HCT116 (cell line): ENCODE results near the gene DHX57. TPM values are rescaled to one million over a fixed set of nuclear protein-coding genes. Genes with fewer than 3 reads are reported as not detected.

Experiments used
- ATAC-seq: fragments of 200-7000 bp; cut with Tn5 transposase; 2 replicates; pipeline ENCODE4 v1.9.1; 2020; ENCODE audit warnings: mild to moderate bottlenecking, moderate library complexity
- BruUV-seq: library from RNA; stranded (reverse); fragments of 400-500 nt; replicated peaks from 2 replicates; lab custom pipeline; 2021; lab: Mats Ljungman, UMichigan
- CTCF ChIA-PET: fragments of 300-600 bp; sonication (Branson Sonifier 250); formaldehyde crosslinking; loops from one replicate; lab custom pipeline; 2021; ENCODE audit warnings: antibody characterized with exemption; lab: Charles Lee
- POLR2A ChIA-PET: fragments of 300-600, 350-600 bp; sonication (Branson Sonifier 250); formaldehyde crosslinking; loops from one replicate; lab custom pipeline; 2021; ENCODE audit warnings: antibody characterized with exemption; lab: Charles Lee
- RAD21 ChIA-PET, 2 experiments: fragments of 300-600 bp; sonication (Branson Sonifier 250); formaldehyde crosslinking; loops; one replicate each; lab custom pipeline; 2023; ENCODE audit warnings: low total read pairs in 2 of 2; ENCODE audit not compliant: uncharacterized antibody in 2 of 2, unreplicated experiment in 2 of 2, low non-redundant PET in 1 of 2; lab: Charles Lee
- DNase-seq: peaks from one replicate; pipeline ENCODE4 v3.0.0-alpha.2; 2010; ENCODE audit warnings: low read depth, low spot score
- H2AFZ ChIP-seq: fragments of 200-600 bp; shearing (Covaris generic), sonication (generic); 2 replicates; pipeline ENCODE4 v1.6.1; 2017; ENCODE audit warnings: low read depth, mixed run types, mixed read lengths, antibody characterized with exemption, low read length; ENCODE audit not compliant: poor library complexity, severe bottlenecking
- H3K27ac ChIP-seq: 2 replicates; pipeline ENCODE4 v1.5.1; 2012; ENCODE audit warnings: low read depth, low read length
- H3K27me3 ChIP-seq: fragments of 200-600 bp; sonication (generic); 2 replicates; pipeline ENCODE4 v1.6.1; 2016; ENCODE audit warnings: mixed run types, low read length, mixed read lengths; ENCODE audit not compliant: insufficient read depth
- H3K36me3 ChIP-seq, 2 experiments: fragments of 200-500 bp in 1 of 2; fragments of 200-600 bp in 1 of 2; sonication (Bioruptor generic) in 1 of 2; sonication (generic) in 1 of 2; 2 replicates each; pipeline versions ENCODE4 v1.5.1 to v1.6.1; 2014 to 2016; ENCODE audit warnings: low read length in 2 of 2, inconsistent platforms in 1 of 2, mixed read lengths in 1 of 2, mixed run types in 1 of 2; ENCODE audit not compliant: insufficient read depth in 2 of 2, control insufficient read depth in 1 of 2
- H3K4me1 ChIP-seq, 2 experiments: fragments of 200-600 bp in 1 of 2; sonication (generic) in 1 of 2; 2 replicates each; pipeline versions ENCODE4 v1.5.1 to v1.6.1; 2012 to 2017; ENCODE audit warnings: low read length in 2 of 2, inconsistent platforms in 1 of 2, mild to moderate bottlenecking in 1 of 2, mixed read lengths in 1 of 2, mixed run types in 1 of 2, moderate library complexity in 1 of 2; ENCODE audit not compliant: insufficient read depth in 2 of 2, control insufficient read depth in 1 of 2
- H3K4me2 ChIP-seq: fragments of 200-600 bp; sonication (generic); 2 replicates; pipeline ENCODE4 v1.6.1; 2017; ENCODE audit warnings: mixed run types, low read length, mixed read lengths
- H3K4me3 ChIP-seq, 2 experiments: fragments of 200-600 bp in 1 of 2; sonication (generic) in 1 of 2; replicated peaks in 1 of 2; 2 replicates each; pipeline ENCODE4 v1.5.1; 2011 to 2016; ENCODE audit warnings: low read length in 2 of 2, control low read depth in 1 of 2, low read depth in 1 of 2, mild to moderate bottlenecking in 1 of 2, mixed read lengths in 1 of 2, mixed run types in 1 of 2
- H3K79me2 ChIP-seq: fragments of 200-600 bp; sonication (generic); 2 replicates; pipeline ENCODE4 v1.6.1; 2017; ENCODE audit warnings: mild to moderate bottlenecking, mixed run types, low read length, moderate library complexity, mixed read lengths; ENCODE audit not compliant: insufficient read depth
- H3K9ac ChIP-seq: fragments of 200-600 bp; sonication (generic); 2 replicates; pipeline ENCODE4 v1.6.1; 2016; ENCODE audit warnings: low read length, mixed read lengths
- H3K9me2 ChIP-seq: fragments of 200-600 bp; sonication (generic), shearing (Covaris generic); 2 replicates; pipeline ENCODE4 v1.6.1; 2017; ENCODE audit warnings: mixed run types, mild to moderate bottlenecking, moderate library complexity; ENCODE audit not compliant: insufficient read depth
- H3K9me3 ChIP-seq, 2 experiments: fragments of 200-500 bp in 1 of 2; fragments of 200-600 bp in 1 of 2; sonication (Bioruptor generic) in 1 of 2; sonication (generic) in 1 of 2; 2 replicates each; pipeline ENCODE4 v1.6.1; 2014 to 2017; ENCODE audit warnings: low read length in 2 of 2, mixed read lengths in 2 of 2, inconsistent platforms in 1 of 2, low read depth in 1 of 2, mild to moderate bottlenecking in 1 of 2, mixed run types in 1 of 2, moderate library complexity in 1 of 2; ENCODE audit not compliant: control insufficient read depth in 1 of 2, insufficient read depth in 1 of 2
- H4K20me1 ChIP-seq: fragments of 200-600 bp; sonication (generic), shearing (Covaris generic); 2 replicates; pipeline ENCODE4 v1.6.1; 2017; ENCODE audit warnings: mixed run types, mild to moderate bottlenecking, moderate library complexity; ENCODE audit not compliant: insufficient read depth
- CBX3 ChIP-seq: IDR thresholded peaks from 2 replicates; pipeline ENCODE4 v1.6.1; 2012; ENCODE audit warnings: low read depth
- EGR1 ChIP-seq: IDR thresholded peaks from 2 replicates; pipeline ENCODE4 v1.6.1; 2012; ENCODE audit warnings: low read depth
- ELF1 ChIP-seq: IDR thresholded peaks from 2 replicates; pipeline ENCODE4 v1.6.1; 2012; ENCODE audit warnings: low read depth, borderline replicate concordance
- EZH2 ChIP-seq: fragments of 200-600 bp; sonication (generic); IDR thresholded peaks from 2 replicates; pipeline ENCODE4 v1.6.1; 2017; ENCODE audit warnings: antibody characterized with exemption, mixed run types
- EZH2phosphoT487 ChIP-seq: fragments of 200-600 bp; IDR thresholded peaks from 2 replicates; pipeline ENCODE4 v1.6.1; 2018; ENCODE audit warnings: antibody characterized with exemption, borderline replicate concordance
- POLR2A ChIP-seq: IDR thresholded peaks from 2 replicates; pipeline ENCODE4 v1.7.0; 2011; ENCODE audit warnings: borderline replicate concordance; ENCODE audit not compliant: insufficient read depth, insufficient read length; ENCODE audit errors: extremely low read depth
- RAD21 ChIP-seq: IDR thresholded peaks from 2 replicates; pipeline ENCODE4 v1.6.1; 2012; ENCODE audit warnings: low read depth, mild to moderate bottlenecking
- SP1 ChIP-seq: IDR thresholded peaks from 2 replicates; pipeline ENCODE4 v1.6.1; 2012; ENCODE audit warnings: low read depth
- SRF ChIP-seq: IDR thresholded peaks from 2 replicates; pipeline ENCODE4 v1.6.1; 2012; ENCODE audit warnings: low read depth
- YY1 ChIP-seq: IDR thresholded peaks from 2 replicates; pipeline ENCODE4 v1.6.1; 2011; ENCODE audit warnings: low read length, low read depth, moderate library complexity, mild to moderate bottlenecking; ENCODE audit not compliant: insufficient replicate concordance; ENCODE audit errors: extremely low read depth
- ZNF274 ChIP-seq: fragments of 200-500 bp; sonication (Bioruptor generic); IDR thresholded peaks from 2 replicates; pipeline ENCODE4 v1.6.1; 2014; ENCODE audit warnings: mild to moderate bottlenecking, low read depth, low read length, inconsistent platforms
- intact Hi-C: fragments of 100-400 bp; cut with micrococcal nuclease; formaldehyde crosslinking; loops from 2 replicates; pipeline ENCODE4 v1.10.0; 2022
- total RNA-seq: library from RNA; stranded (reverse); gene quantifications from one replicate; pipeline ENCODE4 v1.2.1, GENCODE V29; 2021; ENCODE audit not compliant: unreplicated experiment
- TF ChIP-seq, protein P1 (sequence below): IDR thresholded peaks from 2 replicates; pipeline ENCODE4 v1.6.1; 2012
- TF ChIP-seq, protein P2 (sequence below), 3 experiments: fragments of 200-600 bp in 1 of 3; sonication (generic) in 1 of 3; IDR thresholded peaks in 2 of 3; conservative IDR thresholded peaks in 1 of 3; 2 replicates each; pipeline ENCODE4 v1.5.1; 2012 to 2017; ENCODE audit warnings: low read depth in 2 of 3, low read length in 2 of 3, antibody characterized with exemption in 1 of 3, borderline replicate concordance in 1 of 3, control low read depth in 1 of 3, mild to moderate bottlenecking in 1 of 3, mixed read lengths in 1 of 3, mixed run types in 1 of 3, moderate library complexity in 1 of 3; ENCODE audit not compliant: insufficient read depth in 1 of 3
- TF ChIP-seq, protein P3 (sequence below): IDR thresholded peaks from 2 replicates; pipeline ENCODE4 v1.6.1; 2011; ENCODE audit warnings: mild to moderate bottlenecking, low read length, moderate library complexity; ENCODE audit not compliant: insufficient replicate concordance; ENCODE audit errors: extremely low read depth

The DHX57 gene
- total RNA-seq, 1 experiment from 2014 or later, result 19.4 TPM

DNA sequence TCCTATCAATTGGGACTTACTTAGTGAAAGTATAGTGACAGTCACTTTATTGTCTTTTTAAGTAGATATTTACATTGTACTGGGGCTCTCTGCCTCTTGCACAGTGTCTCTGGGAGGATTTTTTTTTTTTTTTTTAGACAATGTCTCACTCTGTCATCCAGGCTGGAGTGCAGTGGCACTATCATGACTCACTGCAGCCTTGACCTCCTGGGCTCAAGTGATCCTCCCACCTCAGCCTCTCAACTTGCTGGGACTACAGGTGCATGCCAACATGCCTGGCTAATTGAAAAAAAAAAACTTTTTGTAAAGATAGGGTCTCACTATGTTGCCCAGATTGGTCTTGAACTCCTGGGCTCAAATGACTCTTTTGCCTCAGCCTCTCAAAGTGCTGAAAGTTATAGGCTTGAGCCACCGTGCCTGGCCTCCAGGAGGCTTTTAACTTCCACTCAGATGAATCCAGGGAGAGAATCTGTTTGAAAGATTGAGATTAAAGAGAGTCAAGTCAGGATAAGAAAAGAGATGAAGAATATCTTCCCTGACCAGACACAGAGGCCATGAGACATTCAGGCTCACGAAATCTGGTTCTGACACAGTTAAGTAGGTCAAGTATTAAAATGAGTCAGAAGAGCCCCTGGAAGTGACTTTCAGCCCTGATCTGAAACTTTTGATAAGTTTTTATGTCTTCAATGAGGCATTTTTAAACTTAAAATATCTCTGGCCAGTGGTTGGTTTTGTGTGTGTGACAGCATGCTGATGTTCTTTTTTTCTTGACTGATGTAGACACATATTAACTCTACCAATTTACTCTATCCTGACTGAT lies 32.2 kb upstream of the DHX57 start:
- ChIA-PET CTCF (no interaction called here), RAD21 (no interaction called here), POLR2A (no interaction called here)
- DNase-seq (no peak), ATAC-seq (no peak)
- Histone ChIP-seq H3K9me2 (no peaks in the 10 kb centered on the region), H3K4me2 (no peak overlapping the region), H3K4me1 (peaks cover 0 to 6% of the 10 kb centered on the region in 2 experiments; a peak in 1 of 4 replicates), H3K36me3 (no peaks in the 10 kb centered on the region), H3K79me2 (no peaks in the 10 kb centered on the region), H3K9ac (no peak overlapping the region), H4K20me1 (no peaks in the 10 kb centered on the region), H3K9me3 (no peaks in the 10 kb centered on the region), H2AFZ (no peak overlapping the region), H3K4me3 (no peak overlapping the region), H3K27me3 (no peaks in the 10 kb centered on the region), H3K27ac (no peak overlapping the region)
- TF ChIP-seq SRF (no peak), ELF1 (no peak), EZH2phosphoT487 (no peak), SP1 (no peak), CBX3 (no peak), RAD21 (no peak), EZH2 (no peak), POLR2A (no peak), YY1 (no peak), ZNF274 (no peak), EGR1 (no peak)
- TF ChIP-seq, protein P1, sequence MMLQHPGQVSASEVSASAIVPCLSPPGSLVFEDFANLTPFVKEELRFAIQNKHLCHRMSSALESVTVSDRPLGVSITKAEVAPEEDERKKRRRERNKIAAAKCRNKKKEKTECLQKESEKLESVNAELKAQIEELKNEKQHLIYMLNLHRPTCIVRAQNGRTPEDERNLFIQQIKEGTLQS, result no peak
- TF ChIP-seq, protein P2, sequence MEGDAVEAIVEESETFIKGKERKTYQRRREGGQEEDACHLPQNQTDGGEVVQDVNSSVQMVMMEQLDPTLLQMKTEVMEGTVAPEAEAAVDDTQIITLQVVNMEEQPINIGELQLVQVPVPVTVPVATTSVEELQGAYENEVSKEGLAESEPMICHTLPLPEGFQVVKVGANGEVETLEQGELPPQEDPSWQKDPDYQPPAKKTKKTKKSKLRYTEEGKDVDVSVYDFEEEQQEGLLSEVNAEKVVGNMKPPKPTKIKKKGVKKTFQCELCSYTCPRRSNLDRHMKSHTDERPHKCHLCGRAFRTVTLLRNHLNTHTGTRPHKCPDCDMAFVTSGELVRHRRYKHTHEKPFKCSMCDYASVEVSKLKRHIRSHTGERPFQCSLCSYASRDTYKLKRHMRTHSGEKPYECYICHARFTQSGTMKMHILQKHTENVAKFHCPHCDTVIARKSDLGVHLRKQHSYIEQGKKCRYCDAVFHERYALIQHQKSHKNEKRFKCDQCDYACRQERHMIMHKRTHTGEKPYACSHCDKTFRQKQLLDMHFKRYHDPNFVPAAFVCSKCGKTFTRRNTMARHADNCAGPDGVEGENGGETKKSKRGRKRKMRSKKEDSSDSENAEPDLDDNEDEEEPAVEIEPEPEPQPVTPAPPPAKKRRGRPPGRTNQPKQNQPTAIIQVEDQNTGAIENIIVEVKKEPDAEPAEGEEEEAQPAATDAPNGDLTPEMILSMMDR (IDR thresholded peaks at IDR 0.05 in 2 of 3, conservative IDR thresholded peaks at IDR 0.05 in 1 of 3; ENCODE audit: borderline replicate concordance in 1 of 3, insufficient read depth in 1 of 3, low read depth in 2 of 3, low read length in 2 of 3), result no peak
- TF ChIP-seq, protein P3, sequence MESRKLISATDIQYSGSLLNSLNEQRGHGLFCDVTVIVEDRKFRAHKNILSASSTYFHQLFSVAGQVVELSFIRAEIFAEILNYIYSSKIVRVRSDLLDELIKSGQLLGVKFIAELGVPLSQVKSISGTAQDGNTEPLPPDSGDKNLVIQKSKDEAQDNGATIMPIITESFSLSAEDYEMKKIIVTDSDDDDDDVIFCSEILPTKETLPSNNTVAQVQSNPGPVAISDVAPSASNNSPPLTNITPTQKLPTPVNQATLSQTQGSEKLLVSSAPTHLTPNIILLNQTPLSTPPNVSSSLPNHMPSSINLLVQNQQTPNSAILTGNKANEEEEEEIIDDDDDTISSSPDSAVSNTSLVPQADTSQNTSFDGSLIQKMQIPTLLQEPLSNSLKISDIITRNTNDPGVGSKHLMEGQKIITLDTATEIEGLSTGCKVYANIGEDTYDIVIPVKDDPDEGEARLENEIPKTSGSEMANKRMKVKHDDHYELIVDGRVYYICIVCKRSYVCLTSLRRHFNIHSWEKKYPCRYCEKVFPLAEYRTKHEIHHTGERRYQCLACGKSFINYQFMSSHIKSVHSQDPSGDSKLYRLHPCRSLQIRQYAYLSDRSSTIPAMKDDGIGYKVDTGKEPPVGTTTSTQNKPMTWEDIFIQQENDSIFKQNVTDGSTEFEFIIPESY, result no peak
- BruUV-seq, result no TSS peak
- intact Hi-C loops, result no loop called here
